Mucosa of stomach (tissue), 1 donor: ENCODE results near the gene ASB15.

Source experiments
- H3K27me3 ChIP-seq: one replicate; pipeline ENCODE4 v1.7.0; 2013; ENCODE audit warnings: mild to moderate bottlenecking, low read length; ENCODE audit not compliant: control insufficient read depth, insufficient read depth
- H3K36me3 ChIP-seq: one replicate; pipeline ENCODE4 v1.7.0; 2013; ENCODE audit warnings: low read length; ENCODE audit not compliant: control insufficient read depth, insufficient read depth
- H3K4me1 ChIP-seq: one replicate; pipeline ENCODE4 v1.7.0; 2013; ENCODE audit warnings: mild to moderate bottlenecking, low read length; ENCODE audit not compliant: control insufficient read depth, insufficient read depth
- H3K4me3 ChIP-seq: one replicate; pipeline ENCODE4 v1.7.0; 2013; ENCODE audit warnings: low read length
- H3K9ac ChIP-seq: one replicate; pipeline ENCODE4 v1.7.0; 2013; ENCODE audit warnings: mild to moderate bottlenecking, low read length, moderate library complexity
- H3K9me3 ChIP-seq: one replicate; pipeline ENCODE4 v1.7.0; 2013; ENCODE audit warnings: mild to moderate bottlenecking, low read length, moderate library complexity; ENCODE audit not compliant: control insufficient read depth
- donor health status: Pancreatic carcinoma.

The ASB15 gene

DNA sequence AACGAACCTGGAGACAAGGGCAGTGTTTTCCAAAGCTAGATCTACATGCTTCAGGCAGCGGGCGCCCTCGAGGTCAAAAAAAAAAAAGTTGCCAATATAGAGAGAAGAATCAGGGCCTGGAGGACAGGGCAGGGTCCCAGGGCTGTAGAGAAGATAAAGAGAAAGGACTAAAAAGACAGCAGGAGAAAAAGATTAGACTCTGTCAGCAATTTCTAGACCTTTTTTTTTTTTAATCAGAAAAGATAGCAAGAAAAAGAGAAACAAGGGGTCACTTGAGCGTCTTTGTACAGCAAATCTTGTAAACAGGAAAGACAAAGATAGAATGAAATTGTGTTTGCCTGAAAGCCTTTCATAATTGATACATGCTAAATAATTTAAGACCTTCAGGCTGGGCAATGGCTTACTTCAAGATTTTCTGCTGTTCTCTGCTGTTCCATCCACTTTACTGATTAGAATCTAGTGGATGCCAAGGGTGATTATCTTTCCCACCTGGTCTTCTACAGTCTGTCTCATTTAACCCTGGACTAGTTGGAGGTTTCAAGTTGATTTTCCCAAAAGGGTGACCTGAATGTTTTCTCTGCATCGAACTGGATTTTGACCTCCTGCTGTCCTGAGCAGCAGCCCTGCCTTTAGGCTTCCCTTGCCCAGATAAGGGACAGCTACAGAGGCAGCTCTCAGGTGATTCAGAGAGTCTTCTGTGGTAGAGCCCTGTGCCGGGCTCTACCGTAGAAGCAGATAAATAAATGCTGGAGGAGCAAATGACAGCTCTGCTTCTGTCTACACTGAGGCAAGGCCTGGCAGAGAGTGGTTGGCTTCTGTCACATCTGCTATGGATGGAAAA is 59.1 kb downstream of the ASB15 start:
- H3K4me3 ChIP-seq, result no peak overlapping the region
- no peaks in the 10 kb centered on the region for H3K4me1 ChIP-seq
- H3K9me3 ChIP-seq, result no peaks in the 10 kb centered on the region
- no peak overlapping the region for H3K9ac ChIP-seq
- H3K27me3 ChIP-seq, result no peaks in the 10 kb centered on the region
- no peaks in the 10 kb centered on the region for H3K36me3 ChIP-seq

DNA sequence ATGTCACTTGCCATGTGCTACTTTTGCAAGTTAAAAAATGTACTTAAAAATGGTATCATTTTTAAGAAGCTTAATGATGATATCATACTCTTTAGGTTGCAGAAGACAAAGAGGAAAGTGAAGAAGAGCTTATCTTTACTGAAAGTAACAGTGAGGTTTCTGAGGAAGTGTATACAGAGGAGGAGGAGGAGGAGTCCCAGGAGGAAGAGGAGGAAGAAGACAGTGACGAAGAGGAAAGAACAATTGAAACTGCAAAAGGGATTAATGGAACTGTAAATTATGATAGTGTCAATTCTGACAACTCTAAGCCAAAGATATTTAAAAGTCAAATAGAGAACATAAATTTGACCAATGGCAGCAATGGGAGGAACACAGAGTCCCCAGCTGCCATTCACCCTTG is 60.1 kb downstream of the ASB15 start:
- Histone ChIP-seq H3K36me3 (no peaks in the 10 kb centered on the region), H3K9ac (no peak overlapping the region), H3K4me3 (no peak overlapping the region)

DNA sequence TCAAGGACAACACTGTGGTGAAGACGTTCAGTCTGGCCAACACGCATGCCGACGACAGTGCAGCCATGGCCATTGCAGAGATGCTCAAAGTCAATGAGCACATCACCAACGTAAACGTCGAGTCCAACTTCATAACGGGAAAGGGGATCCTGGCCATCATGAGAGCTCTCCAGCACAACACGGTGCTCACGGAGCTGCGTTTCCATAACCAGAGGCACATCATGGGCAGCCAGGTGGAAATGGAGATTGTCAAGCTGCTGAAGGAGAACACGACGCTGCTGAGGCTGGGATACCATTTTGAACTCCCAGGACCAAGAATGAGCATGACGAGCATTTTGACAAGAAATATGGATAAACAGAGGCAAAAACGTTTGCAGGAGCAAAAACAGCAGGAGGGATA is 60.7 kb downstream of the ASB15 start:
- Histone ChIP-seq H3K4me3 (no peak overlapping the region), H3K9me3 (no peaks in the 10 kb centered on the region)

More for the DNA sequence above, 60.1 kb downstream of the ASB15 start:
- no peaks in the 10 kb centered on the region for H3K27me3 ChIP-seq
- H3K4me1 ChIP-seq, result no peaks in the 10 kb centered on the region
- H3K9me3 ChIP-seq, result no peaks in the 10 kb centered on the region

DNA sequence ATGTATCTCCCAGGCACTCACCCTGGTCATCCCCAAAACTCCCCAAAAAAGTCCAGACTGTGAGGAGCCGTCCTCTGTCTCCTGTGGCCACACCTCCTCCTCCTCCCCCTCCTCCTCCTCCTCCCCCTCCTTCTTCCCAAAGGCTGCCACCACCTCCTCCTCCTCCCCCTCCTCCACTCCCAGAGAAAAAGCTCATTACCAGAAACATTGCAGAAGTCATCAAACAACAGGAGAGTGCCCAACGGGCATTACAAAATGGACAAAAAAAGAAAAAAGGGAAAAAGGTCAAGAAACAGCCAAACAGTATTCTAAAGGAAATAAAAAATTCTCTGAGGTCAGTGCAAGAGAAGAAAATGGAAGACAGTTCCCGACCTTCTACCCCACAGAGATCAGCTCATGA is 61.1 kb downstream of the ASB15 start:
- Histone ChIP-seq H3K27me3 (no peaks in the 10 kb centered on the region), H3K36me3 (no peaks in the 10 kb centered on the region)

More for the DNA sequence above, 60.7 kb downstream of the ASB15 start:
- H3K36me3 ChIP-seq, result no peaks in the 10 kb centered on the region
- no peaks in the 10 kb centered on the region for H3K4me1 ChIP-seq
- no peaks in the 10 kb centered on the region for H3K27me3 ChIP-seq
- H3K9ac ChIP-seq, result no peak overlapping the region

DNA sequence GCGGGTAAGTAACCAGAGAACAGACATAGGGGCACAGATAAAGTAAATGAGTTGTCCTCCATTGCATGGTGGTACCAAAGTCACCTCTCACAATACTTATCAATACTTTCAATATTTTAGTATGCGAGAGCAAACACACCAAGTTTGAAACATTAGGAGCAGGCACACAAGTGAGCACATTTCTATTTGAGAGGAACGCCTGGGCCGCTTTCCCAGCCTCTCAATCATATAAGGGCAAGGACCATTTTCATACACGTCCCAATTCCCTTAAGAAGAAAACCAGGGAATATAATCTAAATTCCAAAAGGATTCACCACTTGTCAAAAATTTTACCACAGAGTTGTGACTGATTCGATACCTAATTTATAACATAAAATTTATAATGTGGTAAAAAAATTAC is 61.6 kb downstream of the ASB15 start:
- no peaks in the 10 kb centered on the region for H3K27me3 ChIP-seq
- H3K4me3 ChIP-seq, result no peak overlapping the region
- no peaks in the 10 kb centered on the region for H3K9me3 ChIP-seq
- no peaks in the 10 kb centered on the region for H3K4me1 ChIP-seq
- no peaks in the 10 kb centered on the region for H3K36me3 ChIP-seq
- no peak overlapping the region for H3K9ac ChIP-seq

More for the DNA sequence above, 61.1 kb downstream of the ASB15 start:
- Histone ChIP-seq H3K4me3 (no peak overlapping the region), H3K9ac (no peak overlapping the region), H3K4me1 (no peaks in the 10 kb centered on the region), H3K9me3 (no peaks in the 10 kb centered on the region)

DNA sequence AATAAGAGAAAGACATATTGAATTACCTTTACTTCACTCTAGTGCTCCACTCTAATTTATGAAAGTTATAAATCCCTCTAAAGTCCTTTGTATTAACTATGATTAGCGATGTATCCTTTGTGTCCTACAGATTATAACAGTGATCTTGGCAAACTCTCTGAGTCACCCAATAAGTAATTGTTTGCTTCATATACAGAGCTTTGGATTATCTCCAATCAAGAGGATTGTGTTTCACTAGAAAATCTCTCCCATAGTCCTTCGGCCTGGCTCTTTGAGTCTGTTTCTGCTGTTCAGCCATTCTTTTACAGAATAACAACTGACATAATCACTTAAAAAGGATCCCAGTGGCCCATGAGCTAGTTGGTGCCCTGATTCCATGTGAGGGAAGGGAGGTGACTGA is 63.5 kb downstream of the ASB15 start:
- no peaks in the 10 kb centered on the region for H3K27me3 ChIP-seq
- no peaks in the 10 kb centered on the region for H3K36me3 ChIP-seq
- H3K4me3 ChIP-seq, result no peak overlapping the region
- no peaks in the 10 kb centered on the region for H3K4me1 ChIP-seq
- no peak overlapping the region for H3K9ac ChIP-seq
- no peaks in the 10 kb centered on the region for H3K9me3 ChIP-seq

DNA sequence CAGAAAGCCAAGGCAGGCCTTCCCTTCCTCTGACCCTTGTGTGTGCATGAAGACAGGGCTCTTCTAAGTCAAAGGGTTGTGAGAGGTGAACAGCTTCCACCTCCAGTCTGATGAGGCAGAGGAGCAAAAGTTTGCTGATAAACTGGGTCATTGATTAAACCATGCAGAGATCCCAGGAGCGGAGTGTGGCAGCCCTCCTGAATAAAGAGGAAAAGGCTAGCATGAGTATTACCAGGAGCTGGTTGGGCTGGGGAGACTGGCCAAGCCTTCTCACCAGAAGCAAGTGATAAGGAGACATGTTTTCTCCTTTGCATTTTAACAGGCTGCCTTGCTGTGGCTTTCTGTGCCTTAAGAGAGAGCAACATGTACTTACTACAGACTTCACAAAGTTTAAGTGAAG is 64.3 kb downstream of the ASB15 start:
- no peak overlapping the region for H3K9ac ChIP-seq
- no peaks in the 10 kb centered on the region for H3K27me3 ChIP-seq
- no peaks in the 10 kb centered on the region for H3K36me3 ChIP-seq
- no peak overlapping the region for H3K4me3 ChIP-seq
- H3K9me3 ChIP-seq, result no peaks in the 10 kb centered on the region
- H3K4me1 ChIP-seq, result no peaks in the 10 kb centered on the region

DNA sequence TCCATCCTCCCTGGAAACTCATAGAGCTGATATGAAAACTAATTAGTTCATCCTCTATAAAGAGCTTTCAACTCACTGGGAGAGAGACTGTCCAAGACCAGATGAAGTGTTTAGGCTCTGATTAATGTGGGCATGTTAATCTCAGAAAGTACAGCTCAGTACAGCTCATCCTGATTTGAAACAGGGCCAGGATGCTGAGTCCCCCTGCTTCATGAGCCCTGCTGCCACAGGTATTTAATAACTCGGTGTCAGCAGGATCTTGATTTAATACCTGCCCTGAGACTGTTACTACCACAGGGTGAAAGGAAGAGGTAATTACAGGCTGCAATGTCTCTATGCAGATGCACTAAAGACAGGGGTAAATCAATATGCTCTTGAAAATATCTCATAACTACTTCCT is 64.9 kb downstream of the ASB15 start:
- no peaks in the 10 kb centered on the region for H3K36me3 ChIP-seq
- no peak overlapping the region for H3K4me3 ChIP-seq
- H3K4me1 ChIP-seq, result no peaks in the 10 kb centered on the region
- H3K27me3 ChIP-seq, result no peaks in the 10 kb centered on the region
- H3K9ac ChIP-seq, result no peak overlapping the region
- no peaks in the 10 kb centered on the region for H3K9me3 ChIP-seq

DNA sequence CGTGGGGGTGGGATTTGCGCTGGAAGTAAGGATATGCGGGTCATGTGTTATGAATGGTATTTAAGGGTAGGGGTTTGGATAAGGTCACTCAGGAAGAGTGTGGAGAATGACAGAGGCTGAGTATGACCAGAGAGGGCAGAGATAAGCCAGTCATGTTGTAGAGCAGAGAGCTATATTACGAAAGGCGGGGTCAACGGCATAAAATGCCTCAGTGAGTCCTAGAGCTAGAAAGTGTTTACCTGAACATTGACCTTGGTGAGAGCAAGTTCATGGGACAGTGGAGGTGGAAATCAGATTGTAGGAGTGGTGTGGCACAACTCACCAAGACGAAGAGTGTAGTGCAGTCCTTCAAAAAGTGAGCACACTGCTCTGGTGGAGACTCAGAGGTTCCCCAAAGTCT is 67.9 kb downstream of the ASB15 start:
- Histone ChIP-seq H3K4me1 (no peaks in the 10 kb centered on the region), H3K9me3 (no peaks in the 10 kb centered on the region), H3K36me3 (no peaks in the 10 kb centered on the region), H3K27me3 (no peaks in the 10 kb centered on the region), H3K4me3 (no peak overlapping the region), H3K9ac (no peak overlapping the region)

DNA sequence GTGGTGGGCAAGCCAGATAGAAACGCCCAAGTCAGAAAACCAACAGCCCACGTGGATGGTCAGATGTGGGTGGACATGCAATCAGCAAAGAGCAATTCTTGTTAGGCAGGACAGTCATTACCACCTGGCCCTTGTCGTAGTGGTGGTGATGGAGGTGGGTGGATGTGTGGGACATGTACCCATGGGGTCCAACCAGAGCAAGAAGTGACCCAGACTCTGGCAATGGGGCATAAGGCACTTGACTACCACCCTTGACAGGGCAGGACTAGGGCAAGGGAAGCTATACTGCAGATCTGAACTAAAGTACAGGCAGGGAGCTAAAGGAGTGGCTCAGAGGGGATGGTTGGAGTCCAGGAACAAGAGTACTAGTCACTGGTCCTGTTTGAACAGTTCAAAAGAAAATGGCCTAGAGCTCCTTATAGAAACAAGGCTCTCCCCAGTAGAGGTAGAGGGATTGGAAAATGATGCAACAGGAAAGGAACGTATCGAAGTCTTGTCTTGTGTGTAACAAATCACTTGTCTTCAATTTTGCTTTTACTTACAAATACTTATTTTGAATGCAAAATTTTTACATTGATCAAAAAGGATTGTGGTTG is 71.6 kb downstream of the ASB15 start:
- Histone ChIP-seq H3K9ac (no peak overlapping the region), H3K4me1 (no peaks in the 10 kb centered on the region), H3K9me3 (no peaks in the 10 kb centered on the region), H3K27me3 (no peaks in the 10 kb centered on the region), H3K36me3 (no peaks in the 10 kb centered on the region), H3K4me3 (no peak overlapping the region)

DNA sequence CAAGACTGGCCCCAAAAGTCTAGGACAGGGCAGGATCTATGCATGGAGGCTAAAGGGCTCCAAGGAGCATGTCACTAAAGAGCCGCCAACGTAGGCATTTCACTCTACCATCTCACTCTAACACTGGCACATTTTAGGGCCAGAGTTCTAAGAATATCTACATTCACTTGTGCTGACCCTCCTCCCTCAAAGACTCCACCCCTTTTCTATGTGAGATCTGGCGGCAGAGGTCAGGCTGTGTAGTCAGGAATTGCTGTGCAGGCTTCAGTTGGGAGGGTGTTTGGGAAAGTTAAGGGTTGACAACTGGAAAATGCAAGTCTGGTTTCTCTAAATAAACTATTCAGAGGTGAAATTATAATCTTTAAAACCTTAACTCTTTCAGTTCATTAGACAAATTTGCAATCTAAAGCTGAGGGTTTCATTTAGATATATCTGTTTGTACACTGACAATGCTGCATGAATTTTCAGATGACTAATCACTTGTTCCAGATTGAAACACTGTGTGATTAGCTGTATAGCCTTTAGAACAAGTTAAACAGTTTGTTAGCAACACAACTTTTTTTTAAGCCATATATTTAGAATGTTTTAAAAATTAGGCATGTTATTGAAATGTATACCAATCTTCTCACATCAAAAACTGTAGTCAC is 72.3 kb downstream of the ASB15 start:
- no peak overlapping the region for H3K9ac ChIP-seq

DNA sequence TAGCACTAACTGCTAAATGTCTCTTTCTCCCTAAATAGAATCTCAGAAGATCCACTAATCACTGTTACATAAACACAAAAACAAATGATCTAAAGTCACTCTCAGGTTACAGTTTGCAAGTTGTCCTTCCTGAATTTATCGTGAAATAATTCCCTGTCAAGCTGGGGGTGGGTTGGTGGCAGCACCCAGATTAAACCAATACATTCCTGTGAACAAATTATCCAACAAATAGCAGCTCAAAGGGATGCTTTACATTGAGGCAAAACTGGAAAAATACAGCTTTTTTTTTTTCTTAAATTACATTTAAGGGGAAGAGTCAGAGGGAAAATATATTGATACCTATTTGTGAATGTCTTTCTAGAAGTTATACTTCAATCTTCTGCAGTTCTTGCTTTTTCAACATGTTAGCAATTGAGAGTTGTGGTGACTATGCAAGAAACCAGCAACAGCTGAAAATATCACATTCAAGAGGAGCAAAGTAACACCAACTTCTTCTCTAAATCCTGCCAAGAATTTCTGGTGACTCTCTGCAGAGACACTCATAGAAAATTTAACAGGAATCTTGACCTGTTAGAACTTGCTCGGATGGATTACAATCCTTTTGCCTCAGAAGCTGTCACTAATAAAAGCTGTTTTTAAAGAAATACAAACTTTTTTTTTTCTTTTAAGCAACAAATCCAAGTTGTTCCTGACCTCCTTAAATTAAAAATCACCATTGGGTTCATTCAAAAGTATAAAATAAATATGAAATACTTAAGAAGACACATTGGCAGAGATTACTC is 73.0 kb downstream of the ASB15 start:
- Histone ChIP-seq H3K27me3 (no peaks in the 10 kb centered on the region), H3K9me3 (no peaks in the 10 kb centered on the region), H3K9ac (no peak overlapping the region), H3K4me1 (no peaks in the 10 kb centered on the region), H3K36me3 (no peaks in the 10 kb centered on the region), H3K4me3 (no peak overlapping the region)

More for the DNA sequence above, 72.3 kb downstream of the ASB15 start:
- no peaks in the 10 kb centered on the region for H3K4me1 ChIP-seq
- H3K27me3 ChIP-seq, result no peaks in the 10 kb centered on the region
- H3K4me3 ChIP-seq, result no peak overlapping the region
- no peaks in the 10 kb centered on the region for H3K9me3 ChIP-seq
- no peaks in the 10 kb centered on the region for H3K36me3 ChIP-seq
